Activated CD4-positive, alpha-beta T cell treated with anti-CD3 and anti-CD28 coated beads, Interleukin-2, amount 50 U/mL, for 16 hours (primary cell): ENCODE measurements around the gene SIX1.

ENCODE experiments used
- DNase-seq: peaks from one replicate; pipeline ENCODE4 v3.0.0-alpha.2; 2020

Gene SIX1

DNA sequence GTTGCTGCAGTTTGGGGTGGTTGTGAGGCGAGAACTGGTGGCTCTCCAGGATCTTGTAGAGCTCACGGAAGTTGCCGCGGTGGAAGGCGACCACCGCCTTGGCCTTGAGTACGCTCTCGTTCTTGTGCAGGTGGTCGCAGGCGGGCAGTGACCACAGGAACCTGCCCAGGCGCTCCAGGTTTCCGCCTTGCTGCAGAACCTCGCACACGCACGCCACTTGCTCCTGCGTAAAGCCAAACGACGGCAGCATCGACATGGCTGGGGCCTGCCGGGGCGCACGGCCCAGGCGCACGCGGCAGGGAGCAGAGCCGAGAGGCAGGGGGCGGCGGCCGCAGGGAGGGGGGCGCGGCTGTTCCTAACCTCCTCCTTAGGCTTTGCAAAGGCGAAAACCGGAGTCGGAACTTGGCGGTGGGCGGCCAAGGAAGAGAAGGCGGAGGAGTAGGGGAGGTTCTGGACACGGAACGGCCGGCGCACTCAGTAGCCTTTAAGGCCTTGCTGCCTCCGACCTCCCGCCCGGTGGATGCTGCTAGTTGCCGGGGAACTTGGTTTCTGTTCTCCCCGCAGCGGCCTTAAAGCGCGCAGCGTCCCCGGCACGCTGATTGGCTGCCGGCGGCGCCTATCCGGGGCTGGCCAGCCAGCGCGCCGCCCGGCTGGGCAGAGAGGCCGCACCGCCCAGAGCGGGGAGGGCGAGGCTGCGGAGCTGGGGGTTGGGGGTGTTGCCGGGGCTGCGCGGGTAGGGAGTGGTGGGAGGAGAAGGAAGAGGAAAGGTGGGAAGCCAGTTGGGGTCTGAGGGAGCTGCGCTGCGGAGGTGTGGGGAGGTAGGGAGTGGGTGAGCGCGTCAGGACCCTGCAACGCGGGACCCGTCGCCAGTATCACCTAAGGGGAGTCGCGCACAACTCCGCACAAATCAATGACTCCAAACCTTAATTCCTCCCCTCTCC, at the start of gene SIX1:
TSS of gene SIX1 (minus strand) at position 544 of the 941 bp plus-strand sequence. CDS start at position 256, 288 bp downstream.
- peak; percentile 46 for DNase-seq

GRCh38 chr14:60695327-60695726, 46.0 kb upstream of the SIX1 start:
- no peak for DNase-seq

DNA sequence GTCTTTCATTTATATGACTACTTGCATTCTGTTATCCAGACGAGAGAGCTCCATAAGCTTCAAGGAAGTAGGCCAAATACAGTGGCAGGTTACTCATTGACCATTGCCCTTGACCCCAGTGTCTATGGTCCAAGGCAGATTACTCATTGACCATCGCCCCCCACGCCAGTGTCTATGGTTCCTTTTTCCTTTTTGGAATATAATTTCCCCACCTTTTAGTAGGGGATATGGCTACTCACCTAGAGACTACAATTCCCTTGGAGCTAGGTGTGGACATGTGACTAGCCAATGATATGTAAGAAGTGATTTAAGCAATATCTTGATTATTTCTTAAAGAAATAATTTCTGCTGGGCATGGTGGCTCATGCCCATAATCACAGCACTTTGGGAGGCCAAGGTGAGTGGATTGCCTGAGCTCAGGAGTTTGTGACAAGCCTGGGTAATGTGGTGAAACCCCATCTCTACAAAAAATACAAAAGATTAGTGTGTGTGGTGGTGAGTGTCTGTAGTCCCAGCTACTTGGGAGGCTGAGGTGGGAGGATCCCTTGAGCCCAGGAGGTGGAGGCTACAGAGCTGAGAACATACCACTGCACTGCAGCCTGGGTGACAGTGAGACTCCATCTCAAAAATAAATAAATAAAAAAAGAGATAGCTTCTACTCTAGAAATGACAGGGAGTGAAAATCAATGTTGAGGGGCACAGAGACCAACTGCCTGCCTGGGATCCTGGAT, 42.3 kb upstream of the SIX1 start:
- DNase-seq, result no peak

- no peak for DNase-seq
Measured at GRCh38 chr14:60686865-60687264, 37.6 kb upstream of the SIX1 start.

GRCh38 chr14:60684203-60684602, 34.9 kb upstream of the SIX1 start:
- no peak for DNase-seq

DNA sequence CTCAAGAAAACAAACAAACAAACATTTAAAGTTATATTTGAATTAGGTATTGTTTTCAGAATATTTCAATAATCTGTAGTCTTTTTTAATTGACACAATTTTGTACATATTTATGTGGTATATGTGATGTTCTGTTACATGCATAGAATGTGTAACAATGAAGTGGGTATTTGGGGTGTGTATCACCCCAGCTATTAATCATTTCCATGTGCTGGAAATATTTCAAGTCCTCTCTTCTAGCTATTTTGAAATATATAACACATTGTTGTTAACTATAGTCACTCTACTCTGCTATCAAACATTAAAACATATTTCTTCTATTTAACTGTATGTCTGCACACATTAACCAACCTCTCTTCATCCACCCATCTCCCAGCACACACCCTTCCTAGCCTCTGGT, 32.0 kb upstream of the SIX1 start:
- DNase-seq, result no peak

DNA sequence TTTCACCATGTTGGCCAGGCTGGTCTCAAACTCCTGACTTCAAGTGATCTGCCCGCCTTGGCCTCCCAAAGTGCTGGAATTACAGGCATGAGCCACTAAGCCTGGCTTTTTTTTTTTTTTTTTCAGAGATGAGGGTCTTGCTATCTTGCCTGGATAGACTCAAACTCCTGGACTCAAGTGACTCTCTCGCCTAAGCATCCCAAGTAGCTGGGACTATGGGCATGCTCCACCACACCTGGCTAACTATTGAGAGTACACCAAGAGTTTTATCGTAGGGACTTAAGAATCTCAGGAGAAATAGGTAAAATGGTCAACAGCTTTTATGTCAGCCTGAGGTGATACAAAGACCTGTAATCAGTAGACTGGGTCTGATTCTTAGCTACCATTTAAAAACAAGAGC, 31.2 kb upstream of the SIX1 start:
- no peak for DNase-seq

DNA sequence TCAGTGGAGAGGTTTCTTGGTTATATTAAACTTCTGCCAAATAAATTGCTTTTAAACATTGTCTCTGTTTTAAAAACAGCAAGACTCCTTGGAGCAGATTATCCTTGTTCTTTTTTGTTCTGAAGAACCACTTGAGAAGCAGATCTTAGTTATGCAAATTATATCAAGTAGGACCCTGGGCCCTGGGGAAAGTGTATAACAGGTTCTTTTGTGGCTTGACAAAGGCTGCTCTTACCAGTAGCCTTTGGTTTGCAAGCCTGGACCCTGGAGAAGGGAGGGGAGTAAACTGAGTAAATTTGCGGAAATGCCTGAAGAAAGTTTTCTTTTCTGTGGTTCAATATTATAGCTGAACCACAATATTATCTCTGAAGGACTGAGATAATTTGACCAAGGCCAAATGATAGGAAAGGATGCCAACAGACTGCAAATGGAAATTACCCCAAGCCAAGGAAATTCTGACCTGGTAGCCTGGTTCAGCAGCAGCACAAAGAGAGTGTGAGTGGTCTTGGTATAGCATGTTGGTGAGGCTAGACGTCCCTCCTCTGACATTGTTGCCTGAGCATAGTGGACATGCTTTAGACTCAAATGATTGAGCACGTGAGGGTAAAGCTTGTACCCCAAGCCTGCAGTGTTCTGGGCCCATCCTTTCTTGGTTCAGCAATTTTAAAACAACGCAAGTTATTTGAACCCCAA, 30.4 kb upstream of the SIX1 start:
- no peak for DNase-seq

DNA sequence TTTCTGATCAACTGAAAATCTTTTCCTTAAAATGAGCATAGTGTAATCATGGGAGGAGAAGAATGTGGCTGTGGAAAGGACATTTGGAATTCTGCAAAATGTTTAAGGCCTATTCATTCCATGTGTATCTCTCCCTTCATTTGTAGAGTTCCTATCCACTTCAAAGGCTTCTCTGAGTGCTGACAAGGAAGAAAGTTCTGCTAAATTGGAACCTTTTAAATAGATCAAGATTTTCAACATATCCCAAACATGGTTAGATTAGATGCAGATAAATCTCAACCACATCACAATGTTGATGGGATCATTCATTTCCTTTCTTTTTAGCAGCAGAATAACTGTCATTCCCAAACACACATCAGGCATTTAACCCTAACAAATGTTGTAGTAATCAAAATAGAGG, 28.4 kb upstream of the SIX1 start:
- DNase-seq, result no peak

GRCh38 chr14:60670989-60671388, 21.7 kb upstream of the SIX1 start:
- DNase-seq, result no peak

- DNase-seq, result no peak
Measured at GRCh38 chr14:60668431-60669112, 19.3 kb upstream of the SIX1 start.

DNA sequence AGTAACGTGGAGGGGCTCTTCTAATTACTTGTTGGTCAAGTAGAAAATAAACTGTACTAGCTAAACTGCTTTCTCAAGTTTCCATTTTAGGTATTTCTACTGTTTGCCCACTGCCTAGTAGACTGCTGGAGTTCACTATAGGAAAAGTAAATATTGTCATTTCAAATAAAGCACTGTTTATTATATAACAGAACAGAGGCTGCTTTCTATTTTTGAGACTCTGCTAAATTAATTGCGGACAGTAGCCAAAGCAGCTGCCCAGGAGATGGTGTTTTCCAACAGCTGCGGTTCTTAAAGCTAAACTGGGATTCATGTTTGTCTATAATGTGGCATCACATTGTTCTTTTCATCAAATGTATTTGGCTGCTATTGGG, 15.9 kb upstream of the SIX1 start:
- no peak for DNase-seq

- DNase-seq, result no peak
Measured at GRCh38 chr14:60662982-60663381, 13.7 kb upstream of the SIX1 start.

- DNase-seq, result no peak
Measured at GRCh38 chr14:60661721-60662120, 12.4 kb upstream of the SIX1 start.

GRCh38 chr14:60658909-60659585, 9.8 kb upstream of the SIX1 start:
- no peak for DNase-seq

GRCh38 chr14:60658211-60658690, 9.0 kb upstream of the SIX1 start:
- no peak for DNase-seq

- DNase-seq, result no peak
Measured at GRCh38 chr14:60657456-60658210, 8.4 kb upstream of the SIX1 start.

DNA sequence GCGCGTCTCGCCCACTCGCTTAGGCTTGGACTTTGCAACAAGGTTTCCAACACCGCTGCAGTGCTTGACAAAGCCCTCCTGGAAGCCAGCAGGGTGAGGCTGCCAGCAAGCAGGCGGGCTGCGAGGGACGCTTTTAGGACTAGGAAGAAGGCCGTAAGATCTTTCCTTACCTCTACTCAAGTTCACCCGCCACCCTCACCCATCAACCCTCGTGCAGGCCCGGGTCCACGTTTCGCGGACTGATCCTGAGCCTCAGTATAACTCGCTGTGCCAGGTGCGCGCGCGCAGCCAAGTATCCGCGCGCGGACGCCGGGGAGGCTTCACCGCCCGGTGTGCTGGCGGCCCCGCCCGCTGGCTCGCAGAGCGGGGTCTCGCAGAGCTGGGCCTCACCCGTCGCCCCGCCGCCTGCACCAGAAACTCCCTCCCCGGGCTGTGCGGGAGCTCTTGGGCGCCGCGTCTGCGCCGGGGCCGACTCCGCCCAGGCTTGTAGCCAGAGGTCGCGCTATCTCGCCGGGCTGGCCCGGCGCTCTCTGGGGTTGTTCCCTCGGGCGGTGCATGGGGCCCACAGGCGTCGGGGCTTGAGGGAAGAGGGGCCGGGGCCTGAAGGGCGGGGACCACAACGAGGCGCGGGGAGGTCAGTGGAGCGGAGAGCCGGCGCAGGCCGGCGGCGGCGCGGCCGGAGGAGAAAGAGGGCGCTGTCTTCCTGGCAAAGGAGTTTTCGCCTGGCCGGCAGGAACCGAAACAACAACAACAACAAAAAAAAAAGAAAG, 7.6 kb upstream of the SIX1 start:
- DNase-seq, result peak; percentile 30

DNA sequence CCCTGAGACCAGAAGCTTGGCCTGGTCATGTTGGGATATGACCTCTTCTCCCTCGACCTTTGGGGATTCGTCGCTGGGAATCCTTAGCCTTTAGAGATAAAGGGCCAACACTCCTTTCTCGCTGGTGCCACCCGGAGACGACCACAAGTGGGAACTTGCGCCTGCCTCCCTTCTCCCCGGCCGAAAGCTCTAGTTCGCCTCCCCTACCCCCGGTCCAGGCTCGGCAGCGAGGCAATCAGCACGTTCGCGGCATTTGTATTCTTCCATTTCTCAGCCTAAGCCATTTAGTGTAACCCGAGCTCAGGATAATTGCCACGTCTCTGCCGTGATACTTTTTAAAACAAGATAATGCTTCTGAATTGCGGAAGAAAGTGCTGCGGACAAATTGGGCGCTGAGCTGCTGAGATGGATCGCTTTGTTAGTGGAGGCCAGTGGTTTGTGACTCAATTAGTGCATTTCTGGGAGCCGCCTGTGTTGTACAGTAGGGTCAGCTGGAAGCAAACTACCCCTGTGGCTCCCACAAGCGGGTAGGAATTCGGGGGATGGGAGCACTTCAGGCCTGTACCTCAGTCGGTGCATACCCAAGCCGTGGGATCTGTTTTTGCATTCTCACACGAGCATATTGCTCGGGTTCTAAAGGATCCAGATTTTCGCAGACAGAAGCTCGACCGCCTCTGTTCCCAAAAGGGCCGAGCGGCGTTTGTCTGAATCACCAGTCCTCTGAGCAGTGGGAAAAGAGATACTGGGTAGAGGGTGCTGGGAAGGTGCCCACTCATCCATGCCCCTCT, 6.8 kb upstream of the SIX1 start:
- DNase-seq, result no peak
